A673 (cell line): ENCODE measurements around the gene C19orf47. TPM values are rescaled to one million over a fixed set of nuclear protein-coding genes. Genes with fewer than 3 reads are reported as not detected.

Experiments used
- BruUV-seq: library from RNA; stranded (reverse); fragments of 400-500 nt; replicated peaks from 2 replicates; lab custom pipeline; 2021; lab: Mats Ljungman, UMichigan
- CTCF ChIA-PET: fragments of 300-600 bp; sonication (Branson Sonifier 250); formaldehyde crosslinking; loops from one replicate; lab custom pipeline; 2022; ENCODE audit warnings: antibody characterized with exemption; lab: Charles Lee
- POLR2A ChIA-PET: fragments of 300-600 bp; sonication (Branson Sonifier 250); formaldehyde crosslinking; loops from one replicate; lab custom pipeline; 2022; ENCODE audit warnings: antibody characterized with exemption; ENCODE audit not compliant: low non-redundant PET; lab: Charles Lee
- DNase-seq: peaks from one replicate; pipeline ENCODE4 v3.0.0-alpha.2; 2015; ENCODE audit warnings: low spot score
- H3K27ac ChIP-seq: fragments of 200-600 bp; sonication (generic); 2 replicates; pipeline ENCODE4 v1.5.1; 2016; ENCODE audit warnings: mixed run types, low read depth, mild to moderate bottlenecking, mixed read lengths, antibody characterized with exemption, low read length; ENCODE audit not compliant: poor library complexity, severe bottlenecking
- H3K27me3 ChIP-seq: fragments of 200-600 bp; sonication (generic); replicated peaks from 2 replicates; pipeline ENCODE4 v1.6.1; 2017; ENCODE audit warnings: mixed run types, low read depth, mild to moderate bottlenecking, mixed read lengths, antibody characterized with exemption, low read length; ENCODE audit not compliant: insufficient read depth, poor library complexity
- H3K36me3 ChIP-seq: fragments of 200-600 bp; sonication (generic); 2 replicates; pipeline ENCODE4 v1.6.1; 2016; ENCODE audit warnings: mixed run types, mild to moderate bottlenecking, mixed read lengths, antibody characterized with exemption, low read length; ENCODE audit not compliant: insufficient read depth, poor library complexity, severe bottlenecking
- H3K4me1 ChIP-seq: fragments of 200-600 bp; sonication (generic); 2 replicates; pipeline ENCODE4 v1.6.1; 2017; ENCODE audit warnings: mixed run types, mild to moderate bottlenecking, mixed read lengths, antibody characterized with exemption, low read length; ENCODE audit not compliant: insufficient read depth, poor library complexity, severe bottlenecking
- H3K4me3 ChIP-seq: fragments of 200-600 bp; sonication (generic); 2 replicates; pipeline ENCODE4 v1.5.1; 2016; ENCODE audit warnings: low read depth, mixed run types, mild to moderate bottlenecking, mixed read lengths, low read length; ENCODE audit not compliant: poor library complexity, severe bottlenecking
- H3K9me3 ChIP-seq: fragments of 200-600 bp; sonication (generic); 2 replicates; pipeline ENCODE4 v1.6.1; 2016; ENCODE audit warnings: mixed run types, low read depth, mild to moderate bottlenecking, mixed read lengths, antibody characterized with exemption, low read length; ENCODE audit not compliant: poor library complexity, severe bottlenecking
- CTCF ChIP-seq: fragments of 300-800, 200-600 bp; sonication (generic); conservative IDR thresholded peaks from 2 replicates; pipeline ENCODE4 v1.5.1; 2017; ENCODE audit warnings: low read depth, mild to moderate bottlenecking, antibody characterized with exemption, low read length, moderate library complexity, mixed read lengths
- EZH2 ChIP-seq: fragments of 200-600 bp; sonication (generic); IDR thresholded peaks from 2 replicates; pipeline ENCODE4 v1.6.1; 2017; ENCODE audit warnings: borderline replicate concordance, low read depth, mild to moderate bottlenecking, mixed read lengths, antibody characterized with exemption, low read length; ENCODE audit not compliant: poor library complexity, severe bottlenecking
- intact Hi-C: fragments of 100-400 bp; cut with micrococcal nuclease; formaldehyde crosslinking; loops from one replicate; pipeline ENCODE4 v1.10.0; 2022; ENCODE audit not compliant: unreplicated experiment
- total RNA-seq: library from RNA; stranded (reverse); gene quantifications from 2 replicates; pipeline ENCODE4 v1.2.3, GENCODE V29; 2021

Gene C19orf47
- total RNA-seq, 1 experiment from 2014 or later: 26.5 TPM

DNA sequence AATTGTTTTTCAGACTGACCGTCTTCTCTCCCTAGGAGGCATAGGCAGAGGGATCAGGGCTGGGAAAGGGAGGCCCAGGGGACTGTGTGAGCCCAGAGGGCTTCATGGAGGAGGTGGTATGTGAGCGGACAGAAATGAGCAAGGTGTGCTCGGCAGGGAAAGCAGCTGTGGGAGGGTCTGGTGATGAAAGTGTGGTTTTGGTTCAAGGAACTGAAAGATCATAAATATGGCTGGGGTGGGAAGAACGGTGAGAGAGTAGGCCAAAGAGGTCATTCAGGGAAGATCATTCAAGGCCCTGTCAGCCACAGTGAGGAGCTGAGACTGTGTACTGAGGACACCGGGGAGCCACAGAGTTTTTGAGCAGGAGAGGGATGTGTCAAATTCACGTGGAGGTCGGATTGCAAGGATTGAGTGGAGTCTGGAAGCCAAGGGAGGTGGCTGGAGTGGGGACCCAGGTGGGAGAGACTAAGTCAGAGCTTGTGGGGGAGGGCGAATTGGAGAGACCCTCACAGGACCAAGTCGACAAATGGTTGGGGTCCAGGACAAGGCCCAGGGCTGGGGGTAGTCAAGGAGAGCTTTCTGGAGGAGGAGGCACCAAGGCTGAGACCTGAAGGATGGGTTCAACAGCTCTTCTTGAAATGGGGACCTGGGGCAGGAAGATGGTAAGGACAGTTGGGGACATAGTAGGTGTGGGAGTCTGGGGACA, 7.9 kb upstream of the C19orf47 start:
- Histone ChIP-seq H3K4me3 (no peak overlapping the region), H3K27ac (no peak overlapping the region), H3K9me3 (no peaks in the 10 kb centered on the region), H3K36me3 (no peaks in the 10 kb centered on the region), H3K27me3 (no peaks in the 10 kb centered on the region), H3K4me1 (no peaks in the 10 kb centered on the region)
- POLR2A ChIA-PET: no interaction called here
- no peak for DNase-seq
- intact Hi-C loops: no loop called here
- no TSS peak for BruUV-seq
- CTCF ChIA-PET: no interaction called here
- TF ChIP-seq CTCF (no peak), EZH2 (no peak)

DNA sequence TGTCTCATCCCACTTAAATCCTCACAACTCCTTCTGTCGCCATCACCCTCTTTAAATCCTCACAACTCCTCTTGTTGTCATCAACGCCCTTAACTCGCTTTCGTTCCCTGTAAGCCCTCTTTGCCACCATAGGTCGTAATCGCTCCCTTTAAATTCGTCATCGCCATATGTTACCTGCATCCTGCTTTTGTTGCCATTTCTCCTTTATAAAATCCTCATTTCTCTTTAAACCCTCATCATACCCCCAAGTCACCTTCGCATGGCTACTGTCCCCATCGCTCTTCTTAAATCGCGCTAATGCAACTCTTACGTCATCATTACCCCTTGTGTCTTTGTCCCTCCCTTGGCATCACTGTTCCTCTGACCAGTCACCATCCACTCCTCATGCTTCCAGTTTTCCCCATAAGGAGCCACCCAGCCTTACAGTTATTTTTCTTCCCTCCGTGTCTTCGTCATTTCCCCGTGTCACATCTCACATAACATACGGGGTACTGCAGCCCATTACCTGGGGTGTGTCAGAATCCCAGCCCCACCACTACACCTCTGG, 837 bp upstream of the C19orf47 start:
- TF ChIP-seq EZH2 (no peak), CTCF (no peak)
- H3K4me1 ChIP-seq: peaks cover 10% of the 10 kb centered on the region
- peak overlapping the region; percentile 86 for H3K4me3 ChIP-seq
- ChIA-PET POLR2A (no interaction called here), CTCF (interaction anchor here (0.7 to 1.4 kb wide), 2 partner anchors 44 to 505 kb away, joined by 15 read pairs; no protein-coding TSS in a partner anchor)
- no peaks in the 10 kb centered on the region for H3K27me3 ChIP-seq
- H3K9me3 ChIP-seq: no peaks in the 10 kb centered on the region
- intact Hi-C loops: no loop called here
- peak overlapping the region; percentile 66 for H3K27ac ChIP-seq
- no peaks in the 10 kb centered on the region for H3K36me3 ChIP-seq
- peak; percentile 49 for DNase-seq
- TSS peak; percentile 80 for BruUV-seq

DNA sequence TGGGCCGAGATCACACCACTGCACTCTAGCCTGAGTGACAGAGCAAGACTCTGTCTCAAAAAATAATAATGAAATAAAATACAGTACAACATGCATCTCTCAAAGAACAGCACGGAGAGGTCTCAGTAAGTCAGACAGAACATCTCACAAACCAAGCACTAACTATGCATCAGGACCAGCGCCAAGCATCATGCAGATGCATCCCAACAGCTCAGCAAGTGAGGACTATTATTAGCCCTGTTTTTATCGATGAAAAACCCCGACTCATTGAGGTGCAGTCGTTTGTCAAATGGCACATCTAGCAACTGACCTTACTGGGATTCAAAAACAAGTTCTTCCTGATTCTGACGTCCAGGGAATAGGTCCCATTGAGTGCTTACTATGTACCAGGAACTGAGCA, 3.8 kb downstream of the C19orf47 start:
- Histone ChIP-seq H3K4me1 (peaks cover 9% of the 10 kb centered on the region), H3K27me3 (no peaks in the 10 kb centered on the region), H3K36me3 (no peaks in the 10 kb centered on the region), H3K9me3 (no peaks in the 10 kb centered on the region), H3K4me3 (no peak overlapping the region), H3K27ac (no peak overlapping the region)
- CTCF ChIA-PET: no interaction called here
- BruUV-seq: no TSS peak
- POLR2A ChIA-PET: no interaction called here
- intact Hi-C loops: no loop called here
- TF ChIP-seq CTCF (no peak), EZH2 (no peak)
- no peak for DNase-seq
